Lower lobe of right lung (tissue), 2 donors: ENCODE measurements around the gene DIAPH3. TPM values are rescaled to one million over a fixed set of nuclear protein-coding genes. Genes with fewer than 3 reads are reported as not detected.

Experiments
- ATAC-seq, 2 donors: fragments of 200-7000 bp; cut with Tn5 transposase; one replicate each; pipeline ENCODE4 v1.9.1; 2020 to 2022; ENCODE audit warnings: mild to moderate bottlenecking in 2 of 2, moderate library complexity in 2 of 2
- DNase-seq: peaks from one replicate; pipeline ENCODE4 v3.0.0-alpha.2; 2020
- H3K27ac ChIP-seq: fragments of 200-600 bp; one replicate; pipeline ENCODE4 v1.8.0; 2022
- H3K27me3 ChIP-seq: fragments of 200-600 bp; one replicate; pipeline ENCODE4 v1.8.0; 2022; ENCODE audit warnings: low read depth
- H3K36me3 ChIP-seq: fragments of 200-600 bp; one replicate; pipeline ENCODE4 v1.8.0; 2022; ENCODE audit warnings: mild to moderate bottlenecking
- H3K4me1 ChIP-seq: fragments of 200-600 bp; one replicate; pipeline ENCODE4 v1.8.0; 2022
- H3K4me3 ChIP-seq: fragments of 200-600 bp; one replicate; pipeline ENCODE4 v1.8.0; 2022; ENCODE audit warnings: mild to moderate bottlenecking
- H3K9me3 ChIP-seq: fragments of 200-600 bp; one replicate; pipeline ENCODE4 v1.8.0; 2022
- intact Hi-C: fragments of 100-400 bp; cut with DNase I; formaldehyde crosslinking; loops from one replicate; pipeline ENCODE4 v1.11.0; 2022
- total RNA-seq: library from RNA; stranded (reverse); fragmentation: NEBNext Ultra II Directional; extraction: Animal tissue kit (Norgen Biotek cat#: 25700); gene quantifications from one replicate; pipeline ENCODE4 v1.2.1, GENCODE V29; 2021
- TF ChIP-seq, protein P1 (sequence below): fragments of 200-600 bp; IDR thresholded peaks from one replicate; pipeline ENCODE4 v1.8.0; 2022; ENCODE audit warnings: antibody characterized with exemption, mild to moderate bottlenecking
- donor health status: DM: no; HTN: yes; CAD: no; lungs with severe emphysema.

DIAPH3 gene
- total RNA-seq, 1 donor from 2014 or later: 3.2 TPM

DNA sequence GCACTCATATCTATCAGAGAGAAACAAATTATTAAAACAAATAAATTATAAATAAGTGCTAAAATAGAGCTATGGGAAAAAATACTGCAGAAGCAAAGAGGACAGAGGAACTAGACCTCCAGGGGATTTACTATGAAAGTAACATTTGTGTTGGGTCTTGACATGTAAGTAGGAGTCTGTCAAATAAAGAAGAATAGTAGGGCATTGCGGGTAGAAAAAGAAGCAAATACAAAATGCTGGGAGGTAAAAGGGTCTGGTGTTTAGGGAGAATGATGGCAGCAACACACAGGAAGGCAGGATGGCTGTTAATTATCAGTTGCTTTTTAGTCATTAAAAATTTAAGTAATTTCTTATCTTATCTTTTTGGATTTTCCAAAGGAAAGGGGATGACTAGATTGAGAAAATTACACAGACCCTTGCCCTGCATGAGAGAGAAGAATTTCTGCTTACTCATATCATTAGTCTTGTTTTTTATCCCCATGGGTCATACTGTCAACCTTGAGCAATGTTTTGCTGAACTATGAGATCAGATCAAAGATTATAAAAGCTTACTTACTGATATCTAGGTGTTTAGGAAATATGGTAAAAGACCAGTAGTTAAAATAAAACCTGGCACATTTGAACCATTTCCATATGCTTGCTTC, 472.7 kb downstream of the DIAPH3 start:
- Histone ChIP-seq H3K27ac (no peak overlapping the region), H3K4me3 (no peak overlapping the region), H3K9me3 (no peaks in the 10 kb centered on the region), H3K36me3 (no peaks in the 10 kb centered on the region), H3K4me1 (no peaks in the 10 kb centered on the region), H3K27me3 (no peaks in the 10 kb centered on the region)
- TF ChIP-seq, protein P1, sequence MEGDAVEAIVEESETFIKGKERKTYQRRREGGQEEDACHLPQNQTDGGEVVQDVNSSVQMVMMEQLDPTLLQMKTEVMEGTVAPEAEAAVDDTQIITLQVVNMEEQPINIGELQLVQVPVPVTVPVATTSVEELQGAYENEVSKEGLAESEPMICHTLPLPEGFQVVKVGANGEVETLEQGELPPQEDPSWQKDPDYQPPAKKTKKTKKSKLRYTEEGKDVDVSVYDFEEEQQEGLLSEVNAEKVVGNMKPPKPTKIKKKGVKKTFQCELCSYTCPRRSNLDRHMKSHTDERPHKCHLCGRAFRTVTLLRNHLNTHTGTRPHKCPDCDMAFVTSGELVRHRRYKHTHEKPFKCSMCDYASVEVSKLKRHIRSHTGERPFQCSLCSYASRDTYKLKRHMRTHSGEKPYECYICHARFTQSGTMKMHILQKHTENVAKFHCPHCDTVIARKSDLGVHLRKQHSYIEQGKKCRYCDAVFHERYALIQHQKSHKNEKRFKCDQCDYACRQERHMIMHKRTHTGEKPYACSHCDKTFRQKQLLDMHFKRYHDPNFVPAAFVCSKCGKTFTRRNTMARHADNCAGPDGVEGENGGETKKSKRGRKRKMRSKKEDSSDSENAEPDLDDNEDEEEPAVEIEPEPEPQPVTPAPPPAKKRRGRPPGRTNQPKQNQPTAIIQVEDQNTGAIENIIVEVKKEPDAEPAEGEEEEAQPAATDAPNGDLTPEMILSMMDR: no peak
- DNase-seq (no peak), ATAC-seq (no peak)
- intact Hi-C loops: no loop called here

- intact Hi-C loops: no loop called here
- no peaks in the 10 kb centered on the region for H3K27me3 ChIP-seq
- TF ChIP-seq, protein P1: no peak
- H3K27ac ChIP-seq: no peak overlapping the region
- no peak for ATAC-seq
- DNase-seq: no peak
- H3K4me1 ChIP-seq: no peaks in the 10 kb centered on the region
- H3K4me3 ChIP-seq: no peak overlapping the region
- H3K36me3 ChIP-seq: no peaks in the 10 kb centered on the region
- H3K9me3 ChIP-seq: no peaks in the 10 kb centered on the region
Measured at GRCh38 chr13:59689057-59689456, 474.7 kb downstream of the DIAPH3 start.

- ATAC-seq: no peak
- Histone ChIP-seq H3K9me3 (no peaks in the 10 kb centered on the region), H3K36me3 (no peaks in the 10 kb centered on the region), H3K27ac (no peak overlapping the region), H3K4me1 (no peaks in the 10 kb centered on the region), H3K27me3 (no peaks in the 10 kb centered on the region), H3K4me3 (no peak overlapping the region)
- TF ChIP-seq, protein P1: no peak
- intact Hi-C loops: no loop called here
- no peak for DNase-seq
Measured at GRCh38 chr13:59686798-59687394, 476.8 kb downstream of the DIAPH3 start.

DNA sequence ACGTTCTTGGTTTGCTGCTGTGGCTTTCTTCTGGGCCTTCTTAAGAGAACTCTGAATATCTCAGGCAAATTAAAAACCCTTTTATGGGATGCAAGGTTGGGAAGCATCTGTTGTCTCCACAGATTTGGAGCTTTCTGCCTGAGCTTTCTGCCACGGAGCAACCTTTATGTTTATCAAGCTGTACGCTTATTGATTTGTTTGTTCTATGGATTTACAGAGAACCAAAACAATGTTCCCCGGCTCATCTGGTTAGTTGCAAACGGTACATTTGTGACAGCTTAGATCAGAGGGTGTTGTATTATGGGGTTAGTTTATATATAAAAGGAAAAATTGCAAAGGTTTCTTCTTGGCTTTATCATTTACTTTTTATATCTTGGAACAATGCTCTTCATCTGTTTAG, 479.6 kb downstream of the DIAPH3 start:
- no peak for ATAC-seq
- no peak overlapping the region for H3K27ac ChIP-seq
- no peak overlapping the region for H3K4me3 ChIP-seq
- no peak for DNase-seq
- TF ChIP-seq, protein P1: no peak
- no peaks in the 10 kb centered on the region for H3K4me1 ChIP-seq
- H3K36me3 ChIP-seq: no peaks in the 10 kb centered on the region
- H3K27me3 ChIP-seq: no peaks in the 10 kb centered on the region
- H3K9me3 ChIP-seq: no peaks in the 10 kb centered on the region
- intact Hi-C loops: no loop called here

DNA sequence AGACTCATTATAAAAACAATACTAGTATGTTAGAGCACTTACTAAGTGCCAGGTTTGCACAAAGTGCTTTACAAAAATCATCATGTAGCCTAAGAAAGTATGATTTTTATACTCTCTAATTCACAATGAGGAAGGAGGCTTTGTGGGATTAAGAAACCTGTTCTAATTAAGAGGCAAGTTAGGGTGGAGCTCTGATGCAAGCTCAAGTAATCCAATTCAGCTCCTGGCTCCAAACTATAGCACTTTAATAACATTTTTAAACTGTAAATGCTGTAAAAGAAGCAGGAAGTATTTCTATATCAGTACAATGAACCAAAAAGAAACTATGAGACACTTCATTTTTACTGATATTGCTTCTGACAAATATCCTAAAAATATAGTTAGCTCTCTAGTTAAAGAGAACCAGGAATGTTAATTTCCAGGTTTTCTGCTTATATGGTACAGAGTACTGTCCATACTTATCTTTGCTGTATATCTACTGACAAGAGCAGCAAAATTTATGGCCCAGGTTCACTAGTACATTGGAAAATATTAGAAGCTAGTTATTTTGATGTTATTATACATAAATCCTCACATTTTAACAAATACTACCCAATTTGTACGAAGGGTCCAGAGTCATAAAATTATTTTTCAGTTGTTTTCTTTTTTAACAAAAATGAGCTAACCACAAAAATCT, 482.0 kb downstream of the DIAPH3 start:
- Histone ChIP-seq H3K27me3 (no peaks in the 10 kb centered on the region), H3K4me3 (no peak overlapping the region), H3K9me3 (no peaks in the 10 kb centered on the region), H3K36me3 (no peaks in the 10 kb centered on the region), H3K27ac (no peak overlapping the region), H3K4me1 (no peaks in the 10 kb centered on the region)
- DNase-seq (no peak), ATAC-seq (no peak)
- TF ChIP-seq, protein P1: no peak
- intact Hi-C loops: no loop called here
